GM18511 (cell line): Measurements from ENCODE around the gene H1-8.

Experiments used
- ATAC-seq: cut with Tn5 transposase; IDR thresholded peaks from one replicate; pipeline ENCODE4 v1.9.1; 2021; ENCODE audit warnings: mild to moderate bottlenecking, moderate library complexity; ENCODE audit not compliant: unreplicated experiment

The H1-8 gene

DNA sequence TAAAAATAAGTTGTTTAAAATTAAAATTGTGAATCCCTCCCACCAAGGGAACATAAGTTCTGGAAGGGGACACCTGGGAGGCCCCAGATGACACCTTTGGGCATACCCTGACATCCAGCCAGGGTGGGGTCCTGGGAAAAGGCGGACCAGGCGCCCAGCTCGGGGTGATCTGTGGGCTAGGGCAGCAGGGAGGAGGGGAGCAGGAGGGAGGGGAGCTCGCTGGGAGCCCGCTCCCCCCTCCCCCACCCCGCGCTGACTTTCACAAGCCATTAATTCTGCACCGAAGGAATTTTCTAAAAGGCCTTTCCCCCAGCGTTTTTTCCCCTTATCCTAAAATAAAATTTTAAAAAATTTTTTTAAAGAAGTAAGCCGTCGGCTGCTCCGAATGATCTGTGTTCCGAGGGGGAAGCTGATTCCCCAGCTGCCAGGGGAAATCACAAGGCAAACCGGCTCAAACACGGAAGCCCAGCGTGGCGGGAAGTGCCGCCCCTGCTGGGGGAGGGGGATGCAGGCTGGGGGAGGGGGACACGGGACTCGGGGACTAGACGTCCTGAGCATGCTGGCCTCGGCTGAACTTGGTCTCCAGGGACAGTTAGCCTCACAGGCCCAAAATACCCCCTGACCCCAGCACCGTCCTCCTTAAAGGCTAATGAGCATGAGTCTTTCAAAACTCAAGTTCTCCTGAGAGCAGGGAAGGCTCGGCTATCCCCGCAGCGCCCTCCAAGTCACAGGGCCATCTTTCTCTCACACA lies 49.6 kb downstream of the H1-8 start:
- no peak for ATAC-seq

DNA sequence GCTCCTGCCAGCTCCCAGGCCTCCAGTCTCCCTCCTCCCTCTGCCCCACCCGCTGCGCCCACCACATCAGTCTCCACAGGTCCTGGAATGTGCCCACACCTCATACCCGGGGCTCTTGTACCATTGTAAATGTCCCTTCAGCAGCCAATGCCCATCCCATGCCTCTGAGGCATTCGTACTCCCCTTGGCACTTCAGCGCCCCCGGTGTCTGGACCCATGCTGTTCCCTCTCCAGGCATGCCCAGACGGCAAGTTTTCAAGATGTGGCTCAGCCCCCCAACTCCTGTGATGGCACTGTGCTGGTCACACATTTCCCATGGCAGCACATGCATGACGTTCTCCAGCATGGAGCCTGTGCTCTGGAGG lies 50.2 kb downstream of the H1-8 start:
- no peak for ATAC-seq

DNA sequence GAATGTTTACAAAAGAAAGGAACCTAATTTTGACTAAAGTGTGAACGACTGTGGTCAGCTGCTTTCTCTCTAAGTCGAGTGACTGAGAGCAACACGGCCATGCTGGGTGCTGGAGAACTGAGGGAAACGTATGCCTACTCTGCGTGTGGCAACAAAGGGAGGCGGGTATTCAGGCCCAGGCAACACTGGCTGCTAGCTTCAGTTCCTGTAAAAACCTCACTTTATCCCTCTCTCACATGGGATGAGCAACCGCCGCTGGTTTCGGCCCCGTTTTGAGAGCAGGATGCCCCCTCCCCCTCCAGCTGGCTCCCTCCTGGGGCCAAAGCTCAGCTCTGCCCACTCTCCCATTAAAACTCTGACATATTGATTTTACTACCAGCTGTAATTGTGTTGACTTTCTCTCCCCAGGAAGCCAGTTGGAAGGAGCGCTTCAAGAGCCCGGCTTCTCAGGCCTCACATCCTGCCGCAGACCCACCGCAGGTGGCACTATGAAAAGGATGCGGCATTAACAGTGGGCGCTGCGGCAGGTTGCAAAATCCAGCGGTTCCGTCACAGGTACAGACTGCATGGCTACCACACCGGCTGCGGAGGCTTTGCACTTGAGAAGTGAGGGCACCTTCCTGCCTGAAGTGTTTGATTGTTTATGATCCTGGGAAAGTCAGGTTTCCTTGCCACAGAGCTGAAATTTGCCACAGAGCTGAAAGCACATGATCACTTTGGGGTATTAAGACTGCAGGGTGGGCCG lies 50.8 kb downstream of the H1-8 start:
- no peak for ATAC-seq

DNA sequence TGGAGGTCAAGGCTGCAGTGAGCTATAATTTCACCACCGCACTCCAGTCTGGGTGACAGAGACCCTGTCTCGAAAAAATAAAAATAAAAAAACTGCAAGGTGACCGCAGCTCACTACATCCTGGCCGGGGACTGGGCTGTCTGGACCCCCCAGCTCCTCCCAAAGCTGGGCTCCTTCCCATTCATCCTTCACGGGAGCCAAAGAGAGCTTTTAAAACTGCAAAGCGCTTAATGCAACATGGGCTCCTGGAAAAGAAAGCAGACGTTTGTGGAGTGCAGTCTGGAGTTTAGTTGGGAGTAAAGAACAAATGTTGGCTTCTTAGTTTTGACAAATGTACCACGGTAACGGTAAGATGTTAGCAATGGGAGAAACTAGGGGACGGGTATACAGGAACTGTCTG lies 51.4 kb downstream of the H1-8 start:
- ATAC-seq, result no peak

DNA sequence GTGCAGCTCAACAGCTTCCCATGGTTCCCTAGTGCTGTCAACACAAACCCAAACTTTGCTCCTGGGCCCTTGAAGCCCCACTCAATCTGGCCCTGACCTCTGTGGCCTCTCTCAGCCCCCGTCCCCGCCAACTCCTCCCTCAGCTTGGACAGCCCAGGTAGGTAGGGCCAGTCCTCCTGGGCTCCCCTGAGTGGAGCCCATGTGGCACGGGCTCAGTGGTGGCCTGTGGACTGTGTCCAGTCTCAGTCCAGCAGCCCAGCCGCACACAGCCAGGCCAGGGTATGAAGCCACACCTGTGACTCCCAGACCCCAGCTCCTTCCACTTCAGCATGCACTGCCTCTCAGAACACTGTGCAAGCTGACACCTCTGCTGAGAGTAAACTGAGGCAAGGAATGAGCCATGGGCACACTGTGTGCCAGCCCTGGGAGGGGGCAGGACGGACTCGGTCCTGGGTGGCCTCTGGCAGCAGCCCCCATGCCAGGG lies 52.0 kb downstream of the H1-8 start:
- no peak for ATAC-seq

DNA sequence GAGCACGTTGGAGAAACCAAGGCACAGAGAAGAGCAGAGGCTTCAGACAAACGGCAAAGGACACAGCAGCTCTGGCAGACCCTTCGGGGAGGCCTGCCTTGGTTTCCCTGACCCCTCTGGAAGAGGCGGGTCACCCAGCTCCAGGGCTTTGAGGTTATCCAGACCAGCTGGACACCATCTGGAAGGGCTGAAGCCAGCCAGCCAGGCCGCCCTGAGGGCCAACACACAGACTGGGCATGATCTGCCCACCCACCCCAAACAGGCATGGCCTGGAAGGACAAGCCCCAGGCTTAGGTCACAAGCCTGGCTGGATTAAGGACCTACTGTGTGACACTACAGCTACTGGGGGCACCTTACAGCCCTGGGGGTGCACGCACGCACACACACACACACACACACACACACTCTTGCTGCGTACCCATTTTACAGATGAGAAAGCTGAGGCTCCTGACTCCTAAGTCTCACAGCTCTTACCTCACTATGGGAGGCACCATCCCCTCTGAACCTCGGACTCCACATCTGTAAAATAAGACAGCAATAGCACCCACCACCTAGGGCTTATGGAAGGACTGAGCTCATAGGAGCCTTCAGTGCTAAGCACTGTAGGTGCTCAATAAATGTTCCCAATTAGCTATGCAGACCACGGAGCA lies 52.7 kb downstream of the H1-8 start:
- ATAC-seq, result no peak

DNA sequence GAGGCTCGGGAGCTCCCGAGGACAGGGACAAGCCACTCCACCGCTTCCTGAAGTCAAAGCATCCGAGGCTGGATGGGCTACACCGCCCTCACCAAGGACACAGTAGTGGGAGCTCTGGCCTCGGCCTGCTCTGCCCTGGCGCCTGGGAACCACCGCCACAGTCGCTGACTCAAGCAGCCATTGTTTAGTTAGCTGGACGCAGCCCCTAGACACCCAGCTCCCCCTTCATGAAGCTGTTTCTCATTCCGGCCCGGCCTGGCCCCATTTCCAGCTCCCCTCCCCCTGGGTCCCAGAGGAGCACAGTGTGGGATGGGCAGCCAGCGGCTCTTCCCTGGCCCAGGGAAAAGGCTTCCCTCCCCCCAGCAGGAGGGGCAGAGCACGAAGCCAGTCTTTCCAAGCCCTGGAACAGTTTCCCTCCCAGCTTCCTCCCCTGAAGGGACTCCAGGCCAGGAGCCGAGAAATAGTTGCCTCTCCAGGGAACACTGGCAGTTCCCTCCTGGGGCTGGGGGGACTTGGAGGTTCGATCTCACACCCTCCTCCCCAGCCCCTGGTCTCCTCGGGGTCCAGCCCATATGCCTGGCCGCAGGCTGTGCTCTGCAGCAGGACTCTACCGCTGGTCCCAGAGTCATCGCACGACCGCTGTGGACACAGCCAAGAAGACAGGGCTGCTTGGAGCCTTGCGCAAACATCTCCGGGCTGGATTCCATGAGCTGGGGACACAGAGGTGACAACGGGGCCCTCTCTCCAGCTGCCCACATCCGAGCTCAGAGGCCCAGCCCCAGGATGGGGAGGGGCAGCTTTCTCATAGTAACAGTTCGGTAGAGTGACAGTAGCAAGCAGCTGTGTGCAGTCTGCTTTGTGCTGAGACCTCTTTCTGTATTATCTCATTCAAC lies 53.5 kb downstream of the H1-8 start:
- ATAC-seq, result no peak

DNA sequence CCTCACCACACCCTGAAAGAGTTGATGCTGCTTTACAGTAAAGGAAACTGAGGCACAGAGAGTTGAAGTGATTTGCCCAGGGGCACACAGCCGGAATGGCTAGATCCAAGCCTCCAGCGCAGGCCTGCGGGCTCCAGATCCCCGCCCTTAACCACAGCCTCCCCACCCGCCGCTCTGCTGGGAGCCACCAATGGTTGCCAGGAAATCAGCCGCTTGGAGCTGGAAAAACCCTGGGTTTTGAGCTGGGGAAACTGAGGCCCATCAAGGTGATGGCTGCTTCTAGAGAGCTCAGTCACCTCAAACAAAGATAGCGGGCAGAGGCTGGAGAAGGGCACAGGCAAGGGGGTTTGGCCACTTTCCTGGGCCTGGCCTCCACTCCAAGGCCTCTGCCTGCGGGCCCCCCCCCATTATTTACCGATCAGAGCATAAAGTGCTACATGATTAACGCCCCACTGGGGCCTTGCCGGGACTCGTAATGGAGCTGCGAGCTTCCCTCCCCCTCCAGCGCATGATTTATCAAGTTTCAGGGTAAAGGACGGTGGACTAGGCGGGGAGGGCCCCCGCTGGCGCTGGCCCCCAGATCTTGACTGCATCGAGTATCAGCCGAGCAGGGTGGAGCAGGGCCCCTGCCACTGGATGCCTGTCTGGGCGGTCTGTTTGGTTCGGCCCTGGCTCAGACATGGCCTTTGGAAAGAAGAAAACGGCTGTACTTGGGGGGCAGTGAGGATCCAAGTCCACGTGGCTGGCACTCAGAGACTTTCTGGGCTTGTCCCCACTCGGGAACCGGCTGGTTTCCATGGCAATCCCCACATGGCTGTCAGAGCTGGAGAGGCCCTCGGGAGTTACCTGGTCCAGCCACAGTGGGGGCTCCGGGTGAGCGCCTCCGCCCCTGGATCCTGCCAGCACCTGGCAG lies 54.4 kb downstream of the H1-8 start:
- no peak for ATAC-seq

DNA sequence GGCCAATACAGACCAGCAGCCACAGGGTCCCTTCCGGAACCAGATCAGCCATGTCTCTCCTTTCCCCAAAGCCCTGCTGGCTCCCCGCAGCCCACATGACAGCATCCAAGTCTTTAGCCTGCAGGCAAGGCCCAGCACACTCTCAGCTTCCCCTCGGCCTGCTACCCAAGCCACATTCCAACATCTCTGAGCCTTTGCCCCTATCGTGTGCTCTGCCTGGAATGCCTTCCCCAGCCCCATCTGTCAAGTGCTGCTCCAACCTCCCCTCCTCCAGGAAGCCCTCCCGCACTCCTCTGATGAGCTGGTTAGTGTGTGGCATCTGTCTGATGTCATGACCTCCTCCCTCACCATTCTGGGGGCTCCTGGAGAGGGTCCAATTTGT lies 55.0 kb downstream of the H1-8 start:
- no peak for ATAC-seq

DNA sequence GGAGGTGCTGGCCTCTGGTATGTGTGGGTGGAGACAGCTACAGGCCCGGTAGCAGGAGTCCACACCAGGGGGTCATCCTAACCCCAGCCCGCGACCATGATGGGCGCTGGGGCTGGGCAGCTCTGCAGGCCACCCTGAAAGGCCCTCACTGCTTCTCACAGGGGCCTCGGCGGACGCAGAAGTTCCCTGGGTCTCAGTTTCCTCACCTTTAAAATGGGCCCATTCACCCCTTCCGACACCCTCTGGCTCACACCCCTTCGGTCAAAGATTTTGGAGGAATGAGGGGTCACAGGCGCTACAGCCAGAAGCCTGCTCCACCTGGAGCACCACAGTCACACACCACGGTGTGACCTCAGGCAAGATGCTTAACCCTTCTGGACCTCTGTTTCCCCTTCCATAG lies 55.5 kb downstream of the H1-8 start:
- no peak for ATAC-seq

DNA sequence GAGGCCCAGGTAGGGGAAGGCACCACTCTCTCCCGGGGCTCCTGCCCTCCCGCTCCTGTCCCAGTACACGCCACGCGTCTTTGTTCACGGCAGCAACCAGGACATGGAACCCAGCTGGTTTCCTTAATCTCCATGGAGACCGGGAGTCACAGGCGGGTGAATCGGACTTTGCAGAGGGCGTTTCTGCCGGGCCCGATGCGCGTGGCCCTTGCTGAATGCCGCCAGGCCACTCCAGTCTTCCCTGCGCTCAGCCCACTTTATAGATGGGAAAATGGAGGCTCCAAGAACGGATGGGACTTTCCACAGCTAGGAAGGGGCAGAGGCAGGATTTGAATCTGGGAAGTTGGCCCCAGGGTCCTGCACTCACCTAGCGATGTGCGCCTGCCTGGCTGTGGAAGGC lies 56.1 kb downstream of the H1-8 start:
- ATAC-seq, result no peak

DNA sequence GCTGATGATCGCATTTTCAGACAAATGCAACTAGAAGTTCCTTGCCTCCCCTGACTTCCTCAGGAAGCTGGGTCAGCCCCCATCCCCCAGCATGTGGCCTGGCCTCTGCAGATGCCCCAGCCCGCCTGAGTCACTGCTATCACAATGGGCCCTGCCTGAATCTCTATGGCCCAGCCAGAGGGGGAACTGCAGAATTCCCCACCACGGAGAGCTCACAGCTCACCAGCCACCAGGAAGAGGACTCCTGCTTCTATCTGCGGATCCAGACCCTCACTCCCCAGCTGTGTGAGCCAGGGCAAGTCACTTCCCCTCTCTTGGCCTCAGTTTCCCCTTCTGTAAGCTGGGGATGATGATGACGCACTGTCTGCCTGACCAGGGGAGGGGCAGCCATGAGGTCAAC lies 56.6 kb downstream of the H1-8 start:
- no peak for ATAC-seq

DNA sequence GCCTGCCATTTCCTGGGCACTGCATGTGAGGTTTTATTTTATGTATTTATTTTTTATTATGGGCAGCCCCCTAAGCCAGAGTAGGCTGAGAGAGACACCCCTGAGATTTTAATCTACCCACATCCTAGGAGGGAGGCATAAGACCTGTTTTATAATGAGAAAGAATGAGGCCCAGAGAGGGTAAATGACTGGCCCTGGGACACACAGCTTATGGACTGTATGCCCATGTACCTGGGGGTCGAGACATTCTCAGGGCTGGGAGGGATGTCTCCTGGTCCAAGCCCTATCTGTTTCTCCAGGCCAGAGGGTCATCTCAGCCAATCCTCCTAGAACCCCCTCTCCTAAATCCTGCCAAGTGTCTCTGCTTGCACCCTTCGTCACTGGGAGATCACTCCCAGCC lies 57.4 kb downstream of the H1-8 start:
- ATAC-seq, result no peak
